Astrocyte of the cerebellum (primary cell): Measurements from ENCODE around the gene TMEM127.

Source experiments
- DNase-seq: peaks from one replicate; pipeline ENCODE4 v3.0.0-alpha.2; 2011; ENCODE audit warnings: low read depth
- H3K4me3 ChIP-seq: 2 replicates; pipeline ENCODE4 v1.5.1; 2011; ENCODE audit warnings: mild to moderate bottlenecking, low read depth, low read length, moderate library complexity
- in situ Hi-C: cut with HindIII; loops from 2 replicates; pipeline ENCODE4 v1.10.0; 2017; ENCODE audit warnings: low sequenced_read_pairs
- TF ChIP-seq, protein P1 (sequence below): IDR thresholded peaks from 2 replicates; pipeline ENCODE4 v1.5.1; 2012; ENCODE audit warnings: low read length, low read depth, moderate library complexity, mild to moderate bottlenecking; ENCODE audit errors: missing control alignments

Gene TMEM127

DNA sequence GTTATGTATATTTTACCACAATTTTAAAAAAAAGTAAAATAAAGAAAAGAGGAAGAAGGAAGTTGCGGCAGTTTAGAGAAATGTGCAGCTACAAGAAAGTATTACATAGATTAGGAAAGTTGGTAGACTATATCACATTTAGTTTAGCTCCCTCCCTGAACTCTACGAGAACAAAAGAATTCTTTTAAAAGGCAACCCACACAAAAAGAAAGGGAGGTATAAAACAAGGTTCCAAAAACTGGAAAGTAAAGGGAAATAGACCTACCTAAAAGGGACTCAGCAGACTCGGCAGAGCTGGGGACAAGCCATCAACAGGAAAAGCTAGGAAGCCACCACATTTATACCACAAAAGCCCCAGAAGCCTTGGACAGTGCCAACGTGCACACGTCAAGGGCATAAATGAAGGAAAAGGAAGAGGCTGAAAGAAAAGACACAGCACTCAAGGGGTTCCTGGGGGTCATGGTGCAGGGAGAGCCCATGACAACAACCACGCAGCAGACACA, 9.1 kb downstream of the TMEM127 start:
- in situ Hi-C loops, result no loop called here
- no peak for DNase-seq
- H3K4me3 ChIP-seq, result no peak overlapping the region
- TF ChIP-seq, protein P1, sequence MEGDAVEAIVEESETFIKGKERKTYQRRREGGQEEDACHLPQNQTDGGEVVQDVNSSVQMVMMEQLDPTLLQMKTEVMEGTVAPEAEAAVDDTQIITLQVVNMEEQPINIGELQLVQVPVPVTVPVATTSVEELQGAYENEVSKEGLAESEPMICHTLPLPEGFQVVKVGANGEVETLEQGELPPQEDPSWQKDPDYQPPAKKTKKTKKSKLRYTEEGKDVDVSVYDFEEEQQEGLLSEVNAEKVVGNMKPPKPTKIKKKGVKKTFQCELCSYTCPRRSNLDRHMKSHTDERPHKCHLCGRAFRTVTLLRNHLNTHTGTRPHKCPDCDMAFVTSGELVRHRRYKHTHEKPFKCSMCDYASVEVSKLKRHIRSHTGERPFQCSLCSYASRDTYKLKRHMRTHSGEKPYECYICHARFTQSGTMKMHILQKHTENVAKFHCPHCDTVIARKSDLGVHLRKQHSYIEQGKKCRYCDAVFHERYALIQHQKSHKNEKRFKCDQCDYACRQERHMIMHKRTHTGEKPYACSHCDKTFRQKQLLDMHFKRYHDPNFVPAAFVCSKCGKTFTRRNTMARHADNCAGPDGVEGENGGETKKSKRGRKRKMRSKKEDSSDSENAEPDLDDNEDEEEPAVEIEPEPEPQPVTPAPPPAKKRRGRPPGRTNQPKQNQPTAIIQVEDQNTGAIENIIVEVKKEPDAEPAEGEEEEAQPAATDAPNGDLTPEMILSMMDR, result no peak

DNA sequence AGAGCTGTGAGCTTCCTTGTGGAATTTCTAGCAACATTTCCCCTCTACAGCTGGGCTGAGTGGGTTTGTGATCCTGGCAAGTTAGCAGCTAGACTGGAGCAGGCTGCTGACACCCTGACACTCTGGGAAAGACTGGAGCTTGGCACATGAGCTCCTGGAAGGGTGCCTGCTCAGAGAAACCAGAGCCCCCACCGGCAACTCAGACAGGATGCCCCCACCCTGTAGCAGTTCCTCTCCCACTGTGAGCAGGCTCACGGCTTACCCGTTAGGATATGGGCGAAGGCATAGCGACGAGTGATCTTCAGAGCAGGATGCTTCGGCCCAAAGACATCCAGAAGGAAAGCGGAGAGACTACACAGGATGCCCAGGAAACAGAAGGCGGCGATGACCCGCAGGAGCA, 11.2 kb downstream of the TMEM127 start:
- in situ Hi-C loops, result no loop called here
- TF ChIP-seq, protein P1, result no peak

DNA sequence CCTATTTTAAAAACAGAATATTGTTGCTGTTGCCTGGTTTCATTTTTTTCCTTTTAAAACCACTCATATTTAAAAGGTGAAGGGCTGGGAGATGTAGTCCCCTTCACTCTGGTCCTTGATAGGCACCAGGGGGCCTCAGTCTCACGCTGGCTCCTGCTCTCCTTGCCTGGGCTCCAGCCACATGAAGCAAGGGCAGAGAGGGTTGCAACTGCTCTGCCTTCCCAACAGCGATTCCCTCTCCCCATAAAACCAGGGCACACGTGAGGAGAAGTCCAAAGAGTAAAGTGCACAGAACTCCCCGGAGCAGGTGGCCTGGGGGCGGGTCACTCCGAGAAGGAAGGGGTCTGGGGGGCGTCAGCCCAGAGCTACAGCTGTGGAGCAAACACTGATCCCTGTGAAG, 12.8 kb downstream of the TMEM127 start:
- in situ Hi-C loops, result no loop called here
- TF ChIP-seq, protein P1, result no peak
- no peak overlapping the region for H3K4me3 ChIP-seq

More for the DNA sequence above, 11.2 kb downstream of the TMEM127 start:
- H3K4me3 ChIP-seq, result no peak overlapping the region
- no peak for DNase-seq

DNA sequence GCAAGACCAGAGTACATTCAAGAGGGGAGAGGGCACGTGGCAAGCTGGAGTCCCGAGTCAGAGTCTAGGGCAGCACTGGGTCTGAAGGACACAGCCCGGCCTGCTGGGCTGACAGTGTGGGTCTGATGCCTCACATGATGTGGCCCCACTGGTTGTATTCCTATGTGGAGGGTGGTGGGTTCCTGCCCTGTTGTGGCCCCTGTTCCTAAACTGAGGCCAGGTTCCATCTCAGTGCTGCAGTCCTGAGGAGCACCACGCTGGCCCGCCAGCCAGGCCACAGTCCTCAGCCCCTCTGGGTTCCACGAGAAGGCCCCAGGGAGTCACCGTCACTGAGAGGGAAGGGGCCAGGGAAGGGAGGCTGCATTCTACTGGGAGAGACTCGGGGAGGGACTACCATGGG, 13.3 kb downstream of the TMEM127 start:
- in situ Hi-C loops, result no loop called here
- TF ChIP-seq, protein P1, result no peak
- no peak overlapping the region for H3K4me3 ChIP-seq
- DNase-seq, result no peak

More for the DNA sequence above, 12.8 kb downstream of the TMEM127 start:
- DNase-seq, result no peak

DNA sequence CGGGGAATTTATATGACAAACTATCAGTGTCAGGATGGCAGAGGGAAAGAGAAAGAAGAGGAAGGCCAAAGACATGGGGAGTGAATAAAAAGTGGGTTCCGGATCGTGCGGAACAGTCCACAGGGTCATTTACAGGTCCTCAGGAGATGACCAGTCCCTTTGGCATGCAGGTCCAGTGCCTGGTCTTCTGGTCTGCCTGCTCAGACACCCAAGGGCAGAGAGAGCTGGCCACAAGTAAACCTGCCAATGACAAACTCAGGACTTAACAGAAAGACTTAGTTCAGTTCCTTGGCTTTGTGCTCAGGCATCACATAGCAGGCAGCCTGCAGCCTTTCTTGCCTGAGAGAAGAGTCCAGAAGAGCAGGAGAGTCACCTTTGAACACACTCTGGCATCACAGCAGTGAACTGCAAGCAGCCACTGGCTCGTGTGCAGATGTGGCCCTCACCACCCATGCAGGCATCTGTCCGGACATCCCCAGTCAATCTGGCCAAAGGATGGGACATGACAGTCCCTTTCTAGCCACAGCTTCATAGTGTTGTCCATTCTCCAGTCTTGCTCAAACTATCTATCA, 14.0 kb downstream of the TMEM127 start:
- peak; percentile 87 for DNase-seq
- in situ Hi-C loops, result no loop called here
- TF ChIP-seq, protein P1, result no peak
- no peak overlapping the region for H3K4me3 ChIP-seq

DNA sequence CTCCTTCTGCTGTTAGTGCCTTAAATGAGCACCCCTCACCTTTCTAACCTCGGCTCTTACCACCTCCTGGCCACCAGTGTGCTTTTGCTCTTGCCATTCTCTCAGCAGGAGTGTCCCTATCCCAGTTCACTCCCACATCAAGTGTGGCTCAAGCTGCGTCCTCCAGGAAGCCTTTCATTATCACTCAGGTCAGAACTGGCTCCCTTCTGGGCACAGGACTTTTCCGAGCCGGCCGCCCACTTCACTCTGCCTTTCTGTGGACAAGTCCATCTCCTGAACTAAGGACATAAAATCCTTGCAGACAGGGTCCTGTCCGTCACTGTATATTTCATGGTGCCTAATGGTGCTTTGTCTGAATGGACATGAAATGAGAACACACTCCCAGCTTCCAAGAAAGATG, 15.6 kb downstream of the TMEM127 start:
- TF ChIP-seq, protein P1, result no peak
- no peak overlapping the region for H3K4me3 ChIP-seq
- in situ Hi-C loops, result no loop called here
- no peak for DNase-seq

DNA sequence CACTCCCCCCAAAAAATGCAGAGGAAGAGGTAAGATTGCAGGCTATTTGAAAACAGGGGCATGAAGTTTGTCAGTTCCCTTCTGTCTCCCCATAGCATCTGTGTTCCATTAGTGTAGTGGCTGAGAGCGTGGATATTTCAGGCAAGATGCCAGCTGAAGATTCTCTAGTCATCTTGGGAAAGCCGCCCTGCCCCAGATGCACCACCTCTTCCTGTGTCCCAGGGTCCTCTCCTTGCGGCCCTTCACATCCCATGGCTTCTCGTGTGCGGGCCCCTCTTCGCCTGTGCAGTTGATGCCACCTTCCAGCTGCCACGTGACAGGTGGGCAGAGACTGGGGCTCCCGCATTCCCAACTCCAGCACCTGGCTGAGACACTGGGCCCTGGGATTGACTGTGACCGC, 16.1 kb downstream of the TMEM127 start:
- H3K4me3 ChIP-seq, result no peak overlapping the region
- TF ChIP-seq, protein P1, result no peak
- no peak for DNase-seq
- in situ Hi-C loops, result no loop called here
